ENCODE data around the gene ANKRD62.
"Not testable (repeated sequence)": the region's sequence is repeated elsewhere in the genome, so short reads cannot be mapped to it uniquely, and the experiment has no call there.

Gene ANKRD62

GRCh38 chr18:12099160-12099559 is 5.5 kb downstream of the ANKRD62 start:
- no peak for DNase-seq (ENCODE audit: low read depth, low spot score)

- DNase-seq (ENCODE audit: low read depth, low spot score): no peak
These were observed 7.6 kb downstream of the ANKRD62 start for GRCh38 chr18:12101266-12101665.

GRCh38 chr18:12102136-12102842 is 8.6 kb downstream of the ANKRD62 start:
- no peak for DNase-seq (ENCODE audit: low read depth, low spot score)

- no peak for DNase-seq (ENCODE audit: low read depth, low spot score)
These were observed 12.8 kb downstream of the ANKRD62 start for GRCh38 chr18:12106471-12106870.

- no peak for DNase-seq (ENCODE audit: low read depth, low spot score)
These were observed 16.2 kb downstream of the ANKRD62 start for GRCh38 chr18:12109836-12110235.

GRCh38 chr18:12113999-12114646 is 20.5 kb downstream of the ANKRD62 start:
- no peak for DNase-seq (ENCODE audit: low read depth, low spot score)

GRCh38 chr18:12119358-12119757 is 25.7 kb downstream of the ANKRD62 start:
- no peak for DNase-seq (ENCODE audit: low read depth, low spot score)

GRCh38 chr18:12121175-12122042 is 27.8 kb downstream of the ANKRD62 start:
- no peak for DNase-seq (ENCODE audit: low read depth, low spot score)

GRCh38 chr18:12122043-12122389 is 28.4 kb downstream of the ANKRD62 start:
- DNase-seq (ENCODE audit: low read depth, low spot score): not testable (repeated sequence)

- DNase-seq (ENCODE audit: low read depth, low spot score): not testable (repeated sequence)
These were observed 34.0 kb downstream of the ANKRD62 start for GRCh38 chr18:12127647-12128046.

GRCh38 chr18:12138831-12139230 is 45.2 kb downstream of the ANKRD62 start:
- not testable (repeated sequence) for DNase-seq (ENCODE audit: low read depth, low spot score)

GRCh38 chr18:12140866-12141265 is 47.2 kb downstream of the ANKRD62 start:
- DNase-seq (ENCODE audit: low read depth, low spot score): not testable (repeated sequence)

GRCh38 chr18:12141778-12142177 is 48.1 kb downstream of the ANKRD62 start:
- not testable (repeated sequence) for DNase-seq (ENCODE audit: low read depth, low spot score)

- DNase-seq (ENCODE audit: low read depth, low spot score): not testable (repeated sequence)
These were observed 55.8 kb downstream of the ANKRD62 start for GRCh38 chr18:12149431-12149830.

GRCh38 chr18:12154361-12154760 is 60.7 kb downstream of the ANKRD62 start:
- DNase-seq (ENCODE audit: low read depth, low spot score): no peak

- DNase-seq (ENCODE audit: low read depth, low spot score): no peak
These were observed 62.4 kb downstream of the ANKRD62 start for GRCh38 chr18:12155996-12156395.

- no peak for DNase-seq (ENCODE audit: low read depth, low spot score)
These were observed 65.8 kb downstream of the ANKRD62 start for GRCh38 chr18:12159446-12159845.

GRCh38 chr18:12162786-12163185 is 69.1 kb downstream of the ANKRD62 start:
- DNase-seq (ENCODE audit: low read depth, low spot score): no peak

GRCh38 chr18:12165038-12165768 is 71.6 kb downstream of the ANKRD62 start:
- DNase-seq (ENCODE audit: low read depth, low spot score): no peak
